ENCODE data around the gene KLHL29. TPM values are rescaled to one million over a fixed set of nuclear protein-coding genes. Genes with fewer than 3 reads are reported as not detected.

The KLHL29 gene
- total RNA-seq, 2 donors from 2014 or later: 1.3 to 3.3 TPM

DNA sequence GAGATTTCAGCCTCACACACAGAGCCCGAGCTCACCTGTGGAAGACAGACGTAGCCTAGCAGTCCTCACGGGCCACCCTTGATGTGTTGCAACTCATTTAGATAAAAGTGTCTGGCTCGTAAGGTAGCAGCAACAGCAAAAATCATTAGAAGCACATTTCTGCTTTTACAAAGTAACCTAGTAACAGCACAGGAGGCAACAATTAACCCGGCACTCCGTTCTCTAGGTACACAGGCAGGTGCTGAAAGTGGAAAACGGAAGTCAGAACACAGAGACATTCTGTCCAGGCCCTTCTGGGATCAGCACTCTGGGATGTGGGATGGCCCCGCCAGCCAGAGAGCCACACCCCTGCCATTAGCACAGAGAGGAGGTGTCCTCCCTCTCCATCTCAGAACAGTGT lies 99.3 kb downstream of the KLHL29 start:
- intact Hi-C loops (cut with DNase I): no loop called here
- DNase-seq (no peak), ATAC-seq (no peak)

DNA sequence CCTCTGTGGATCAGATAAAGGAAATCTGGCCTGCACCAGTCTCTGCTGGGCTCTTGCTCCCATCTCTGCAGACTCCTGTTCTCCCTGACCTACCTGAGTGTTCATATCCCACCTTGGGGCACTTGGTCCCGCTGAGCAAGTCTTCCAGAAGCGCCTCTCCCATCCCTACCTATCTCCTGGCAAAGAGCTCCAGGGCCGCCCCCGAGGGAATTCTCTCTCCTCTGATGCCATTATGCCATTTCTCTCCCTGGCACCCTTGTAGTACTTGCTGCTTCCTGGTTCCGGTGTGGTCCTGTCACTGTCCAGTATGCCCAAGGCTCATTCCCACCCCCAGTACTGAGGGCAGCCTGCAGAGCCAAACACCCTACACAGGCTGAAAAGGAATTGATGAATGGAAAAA lies 99.8 kb downstream of the KLHL29 start:
- intact Hi-C loops (cut with DNase I): no loop called here
- ATAC-seq (no peak), DNase-seq (no peak)

- no peak for DNase-seq
- ATAC-seq: no peak
- intact Hi-C loops (cut with DNase I): no loop called here
Measured at GRCh38 chr2:23485261-23485660, 100.3 kb downstream of the KLHL29 start.

- DNase-seq (no peak), ATAC-seq (no peak)
- intact Hi-C loops (cut with DNase I): no loop called here
Measured at GRCh38 chr2:23485841-23486683, 101.1 kb downstream of the KLHL29 start.

GRCh38 chr2:23486684-23487075 lies 101.7 kb downstream of the KLHL29 start:
- ATAC-seq (peak in 1 of 2 donors; percentile 18), DNase-seq (peak; percentile 51)
- intact Hi-C loops (cut with DNase I): no loop called here

DNA sequence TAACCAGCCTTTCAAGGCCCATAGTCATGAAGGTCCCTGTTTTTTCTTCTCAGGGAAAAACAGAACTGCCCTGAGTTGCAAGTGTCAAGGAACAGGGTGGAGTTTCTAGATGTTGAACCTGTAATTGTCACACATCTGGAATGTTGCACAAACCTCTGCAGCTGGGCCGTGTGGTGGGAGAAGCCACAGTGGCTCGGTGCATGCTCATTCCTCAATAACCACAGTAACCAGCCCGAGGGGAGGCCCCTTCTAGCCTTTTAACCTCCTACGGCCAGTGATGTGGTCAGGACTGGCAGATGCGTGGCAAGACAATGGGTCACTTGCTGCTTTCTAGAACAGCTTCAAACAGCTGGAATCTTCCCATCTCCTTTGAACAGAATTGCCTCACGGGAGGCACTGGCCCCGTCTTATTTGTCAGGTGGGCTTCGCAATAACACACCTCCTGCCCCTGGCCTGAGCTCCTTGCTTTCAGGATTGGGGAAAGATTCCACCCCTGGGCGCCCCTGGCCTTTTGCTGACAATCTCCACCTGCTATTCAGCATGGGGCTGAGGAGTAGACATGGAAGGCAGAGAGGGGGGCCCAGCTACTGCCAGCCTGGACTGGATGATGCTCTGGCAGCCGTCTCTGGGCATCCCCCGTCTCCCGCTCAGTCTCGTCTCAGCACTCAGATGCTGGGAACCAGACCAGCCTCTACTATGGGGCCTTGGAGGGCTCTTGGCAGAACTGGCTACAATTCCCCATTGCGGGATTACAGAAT lies 102.9 kb downstream of the KLHL29 start:
- intact Hi-C loops (cut with DNase I): no loop called here
- ATAC-seq (no peak), DNase-seq (no peak)

DNA sequence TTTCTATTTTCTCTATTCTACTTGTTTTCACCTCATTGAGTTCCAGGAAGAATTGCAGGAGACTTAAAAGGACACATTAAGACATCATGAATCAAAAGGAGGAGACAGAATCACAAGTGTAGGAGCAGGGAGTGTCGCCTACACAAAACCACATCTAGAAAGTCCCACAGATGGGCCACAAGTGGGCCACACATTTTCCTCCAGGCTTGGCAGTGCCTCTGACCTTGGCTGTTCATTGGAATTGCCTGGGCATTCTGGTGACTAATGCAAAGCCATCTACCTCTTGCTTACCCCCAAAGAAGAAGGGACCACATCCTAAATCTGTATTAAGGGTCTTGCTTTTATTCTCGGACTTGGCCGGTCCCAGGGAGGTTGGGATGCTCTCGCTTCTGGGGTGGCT lies 103.6 kb downstream of the KLHL29 start:
- intact Hi-C loops (cut with DNase I): no loop called here
- ATAC-seq: no peak
- no peak for DNase-seq

DNA sequence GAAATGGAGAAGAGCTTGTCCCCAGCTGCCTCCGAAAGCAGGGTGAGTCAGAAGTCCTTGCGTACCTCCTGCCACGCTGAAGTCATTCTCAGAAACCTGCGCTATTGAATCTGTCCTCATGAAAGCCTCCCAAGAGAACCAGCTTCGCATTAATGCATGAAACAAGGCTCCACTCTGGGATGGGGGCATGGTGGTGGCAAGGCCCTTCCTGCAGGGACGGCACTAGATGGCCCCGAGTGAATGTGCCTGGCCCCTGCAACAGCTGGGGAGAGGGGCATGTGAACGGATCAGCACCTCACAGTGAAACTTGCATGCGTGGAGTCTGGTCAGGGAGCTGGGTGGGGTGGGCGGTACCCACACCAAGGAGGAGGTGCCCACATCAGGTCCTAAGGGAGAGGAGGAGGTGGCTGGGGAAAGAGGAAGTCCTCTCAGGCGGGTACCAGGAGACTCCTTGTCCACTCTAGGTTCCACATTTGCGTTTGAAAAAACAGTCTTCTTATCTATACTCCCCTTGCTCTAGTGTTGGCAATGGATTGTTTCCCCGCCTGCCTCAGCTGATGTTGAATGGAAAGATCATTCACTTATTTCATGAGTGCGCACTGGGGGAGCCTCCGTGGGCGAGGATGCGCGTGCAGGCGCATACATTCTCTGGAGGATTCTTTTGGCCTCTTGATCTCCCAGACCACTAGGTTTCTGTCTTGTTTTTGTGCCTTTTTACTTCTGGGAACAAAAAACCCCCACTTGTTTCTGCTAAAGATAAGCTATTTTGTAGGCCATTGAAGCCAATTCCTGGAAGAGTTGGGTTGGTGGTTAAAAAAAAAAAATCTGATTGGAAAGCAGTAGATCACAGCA lies 104.7 kb downstream of the KLHL29 start:
- DNase-seq (no peak), ATAC-seq (no peak)
- intact Hi-C loops (cut with DNase I): no loop called here

GRCh38 chr2:23491591-23492336 lies 106.8 kb downstream of the KLHL29 start:
- ATAC-seq: no peak
- intact Hi-C loops (cut with DNase I): no loop called here
- DNase-seq: peak; percentile 13

GRCh38 chr2:23492337-23492675 lies 107.3 kb downstream of the KLHL29 start:
- DNase-seq: no peak
- ATAC-seq: no peak
- intact Hi-C loops (cut with DNase I): no loop called here

GRCh38 chr2:23492921-23493320 lies 107.9 kb downstream of the KLHL29 start:
- ATAC-seq: no peak
- intact Hi-C loops (cut with DNase I): no loop called here
- DNase-seq: peak; percentile 4

GRCh38 chr2:23493846-23494245 lies 108.9 kb downstream of the KLHL29 start:
- DNase-seq: no peak
- ATAC-seq: no peak
- intact Hi-C loops (cut with DNase I): no loop called here

DNA sequence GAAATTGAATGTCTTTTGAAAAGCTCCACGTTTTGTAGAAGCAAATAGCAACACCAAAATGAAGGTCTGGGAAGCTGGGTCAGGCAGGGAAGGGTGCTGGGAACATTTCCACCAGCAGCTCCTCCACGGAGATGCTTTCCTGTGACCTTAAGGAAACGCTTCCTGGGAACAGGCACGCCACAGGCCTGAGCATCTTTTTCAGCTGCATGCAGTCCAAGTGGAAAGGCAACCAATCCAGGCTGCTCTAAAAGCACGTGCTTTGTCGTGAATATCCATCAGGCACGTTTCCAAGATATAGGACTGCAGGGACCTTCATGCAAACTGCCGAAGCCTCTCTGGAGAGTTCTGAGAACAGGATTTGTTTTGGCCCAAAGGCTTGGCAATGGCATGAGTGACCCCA lies 109.3 kb downstream of the KLHL29 start:
- intact Hi-C loops (cut with DNase I): no loop called here
- ATAC-seq: no peak
- DNase-seq: peak; percentile 6

DNA sequence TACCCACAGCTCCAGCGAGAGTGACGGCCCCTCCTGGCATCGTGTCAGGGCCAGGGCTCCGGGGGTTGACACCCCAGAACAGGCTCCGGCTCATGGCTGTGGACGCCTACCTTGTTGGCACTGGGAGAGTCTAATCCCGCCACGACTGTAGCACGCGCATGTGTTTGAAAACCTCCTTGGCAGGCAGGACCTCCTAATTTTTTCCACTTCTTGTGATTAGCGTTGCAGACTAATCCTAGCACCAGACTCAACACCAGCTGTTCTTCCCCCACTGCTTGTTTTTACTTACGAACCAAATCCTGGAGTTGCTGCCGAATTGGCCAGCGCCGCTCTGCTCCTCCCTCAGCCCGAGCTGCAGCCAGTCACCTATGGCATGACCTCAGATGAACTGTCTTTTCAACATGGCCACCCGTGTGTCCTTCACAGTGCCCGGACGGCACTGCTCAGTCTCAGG lies 110.7 kb downstream of the KLHL29 start:
- intact Hi-C loops (cut with DNase I): no loop called here
- DNase-seq (peak; percentile 31), ATAC-seq (peak; percentile 55 to 61)

- DNase-seq (no peak), ATAC-seq (no peak)
- intact Hi-C loops (cut with DNase I): no loop called here
Measured at GRCh38 chr2:23496456-23496855, 111.5 kb downstream of the KLHL29 start.

DNA sequence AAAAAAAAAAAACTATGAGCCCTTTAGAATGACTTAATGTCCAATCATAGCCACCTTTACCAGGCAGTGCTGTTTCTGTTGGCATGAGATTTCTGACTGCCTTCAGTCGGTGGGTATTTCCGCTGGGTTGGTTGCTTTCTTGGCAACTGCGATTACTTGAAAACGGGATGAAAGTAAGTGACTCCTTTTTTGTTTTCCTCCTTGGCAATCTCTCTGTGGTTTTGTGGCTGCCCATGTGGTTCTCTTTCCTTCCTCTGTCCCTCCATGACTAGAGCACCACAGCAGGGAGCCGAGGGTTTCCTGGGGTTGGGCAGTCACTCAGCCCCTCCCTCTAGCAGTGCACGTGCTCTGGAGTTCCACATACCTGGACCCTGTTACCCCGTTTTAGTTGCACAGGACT lies 112.1 kb downstream of the KLHL29 start:
- intact Hi-C loops (cut with DNase I): no loop called here
- peak in 1 of 2 donors; percentile 15 for ATAC-seq
- no peak for DNase-seq

DNA sequence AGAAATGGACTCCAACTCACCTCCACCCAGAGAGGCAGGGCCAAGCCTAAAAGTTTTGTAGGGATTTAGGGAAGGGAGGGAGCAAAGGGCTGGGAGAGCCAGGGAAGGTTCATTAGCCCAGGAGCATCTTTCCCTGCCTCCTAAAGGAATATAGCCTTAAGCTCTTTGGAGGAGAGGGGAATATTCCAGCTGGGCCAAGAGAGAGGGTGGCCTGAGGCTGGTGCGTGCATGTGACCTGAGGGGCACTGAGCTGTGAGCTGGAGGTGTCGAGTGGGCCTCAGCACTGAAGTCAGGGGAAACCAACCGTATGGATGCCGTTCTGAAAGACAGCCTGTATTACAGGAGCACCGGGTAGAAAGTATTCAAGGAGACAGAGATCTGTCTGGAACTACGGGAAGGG lies 112.6 kb downstream of the KLHL29 start:
- DNase-seq: peak; percentile 12
- no peak for ATAC-seq
- intact Hi-C loops (cut with DNase I): no loop called here

- peak; percentile 12 for DNase-seq
- intact Hi-C loops (cut with DNase I): no loop called here
- peak; percentile 33 to 45 for ATAC-seq
Measured at GRCh38 chr2:23498943-23499342, 114.0 kb downstream of the KLHL29 start.

- intact Hi-C loops (cut with DNase I): no loop called here
- DNase-seq (peak; percentile 25), ATAC-seq (peak in 1 of 2 donors; percentile 45)
Measured at GRCh38 chr2:23499439-23499838, 114.5 kb downstream of the KLHL29 start.

Measured in left cardiac atrium (tissue), 4 donors.